ENCODE results near the gene NSDHL. TPM values are rescaled to one million over a fixed set of nuclear protein-coding genes. Genes with fewer than 3 reads are reported as not detected.

Gene NSDHL
- total and polyA plus RNA-seq, 2 of the 13 experiments (the other 11 are each of a cell fraction or from before 2014, with no cell fraction given), result 26.2 to 49.3 TPM

- ATAC-seq, result peak; percentile 72
- H3K36me3 ChIP-seq (replicated peaks in 1 of 2; ENCODE audit: control insufficient read depth in 1 of 2, insufficient read depth in 2 of 2, low read length in 2 of 2), result no peaks in the 10 kb centered on the region
- no peak overlapping the region for H3K9ac ChIP-seq (ENCODE audit: insufficient read depth, low read depth, low read length)
- DNase-seq (ENCODE audit: low spot score), result peak; percentile 13
- H2AFZ ChIP-seq (ENCODE audit: low read length), result no peak overlapping the region
- TF ChIP-seq HNF4A (CRISPR knock-in tag; IDR thresholded peaks at IDR 0.05) (peak; percentile 48), KLF12 (CRISPR knock-in tag; IDR thresholded peaks at IDR 0.05; ENCODE audit: borderline replicate concordance) (no peak), PAXIP1 (CRISPR knock-in tag; conservative IDR thresholded peaks at IDR 0.05) (0 out of 2 replicates have a peak, but pooled peaks have one; percentile 16), PITX1 (CRISPR knock-in tag; IDR thresholded peaks at IDR 0.05) (peak; percentile 16; the same call in 1 of the 2 replicates)
- no peaks in the 10 kb centered on the region for H3K79me2 ChIP-seq (ENCODE audit: insufficient read depth, low read length)
- WGBS (ENCODE audit: low lambda C conversion rate), result no CpG with 5 or more reads among the region's 10 CpGs
- intact Hi-C loops (cut with micrococcal nuclease; ENCODE audit: unreplicated experiment) (no loop called here), in situ Hi-C loops (cut with HindIII; ENCODE audit: extremely low pct_ligation_motif_present, low pct_unique_long_range_greater_than_20kb) (no loop called here)
- H3K27me3 ChIP-seq (ENCODE audit: control insufficient read depth in 1 of 2, insufficient read depth in 2 of 2, low read length in 2 of 2), result peaks cover 0 to 1% of the 10 kb centered on the region in 2 experiments; a peak in 1 of 5 replicates
- H4K20me1 ChIP-seq (ENCODE audit: insufficient read depth, low read length), result no peaks in the 10 kb centered on the region
- peaks cover 15% of the 10 kb centered on the region for H3K4me1 ChIP-seq (ENCODE audit: insufficient read depth, low read length)
- H3K4me2 ChIP-seq (ENCODE audit: low read depth, low read length), result peak overlapping the region; percentile 18
- no peaks in the 10 kb centered on the region for H3K9me3 ChIP-seq (ENCODE audit: low read length)
- ChIA-PET CTCF (ENCODE audit: low intra/inter-chr PET ratio, low total read pairs) (no interaction called here), POLR2A (no interaction called here)
- BruUV-seq (replicated peaks), result no TSS peak
- no peak overlapping the region for H3K27ac ChIP-seq (ENCODE audit: extremely low read length, insufficient read depth, low read length)
- no peak for FAIRE-seq
- H3K4me3 ChIP-seq (replicated peaks in 1 of 3; ENCODE audit: insufficient read depth in 1 of 3, low read depth in 2 of 3, low read length in 3 of 3), result no peak overlapping the region; a peak in 1 of 6 replicates
These were observed 46.3 kb downstream of the NSDHL start for GRCh38 chrX:152876931-152877840.

All from HepG2 (cell line).